BLaER1 treated with 17β-estradiol and CSF1 and Interleukin-3, amounts not matched to agents 10 nM and 100 nM (cell line): ENCODE data around the gene NYAP1.

Experiments
- H3K27ac ChIP-seq, 11 experiments: shearing (Covaris generic); formaldehyde crosslinking; 2 replicates each; pipeline ENCODE4 v1.8.1; 2022
- H3K27me3 ChIP-seq, 11 experiments: shearing (Covaris generic); formaldehyde crosslinking; 2 replicates each; pipeline ENCODE4 v1.8.1; 2022
- H3K36me3 ChIP-seq, 11 experiments: shearing (Covaris generic); formaldehyde crosslinking; 2 replicates each; pipeline ENCODE4 v1.8.1; 2022
- H3K4me1 ChIP-seq, 10 experiments: shearing (Covaris generic); formaldehyde crosslinking; 2 replicates each; pipeline ENCODE4 v1.8.1; 2022
- H3K4me2 ChIP-seq, 11 experiments: shearing (Covaris generic); formaldehyde crosslinking; 2 replicates each; pipeline ENCODE4 v1.8.1; 2022
- H3K4me3 ChIP-seq, 10 experiments: shearing (Covaris generic); formaldehyde crosslinking; 2 replicates each; pipeline ENCODE4 v1.8.1; 2022
- H3K9ac ChIP-seq, 11 experiments: shearing (Covaris generic); formaldehyde crosslinking; 2 replicates each; pipeline ENCODE4 v1.8.1; 2022
- H3K9me3 ChIP-seq, 11 experiments: shearing (Covaris generic); formaldehyde crosslinking; replicated peaks in 1 of 11; 2 replicates each; pipeline ENCODE4 v1.8.1; 2022
- H4K20me1 ChIP-seq, 11 experiments: shearing (Covaris generic); formaldehyde crosslinking; 2 replicates each; pipeline ENCODE4 v1.8.1; 2022
- Cebpa-rat ChIP-seq, 11 experiments: shearing (Covaris generic); IDR thresholded peaks; 2 replicates each; pipeline ENCODE4 v1.8.1; 2022

Gene NYAP1

GRCh38 chr7:100543586-100543985 lies 59.9 kb downstream of the NYAP1 start:
- Histone ChIP-seq H3K9me3 (no peaks in the 10 kb centered on the region), H3K4me2 (no peak overlapping the region), H3K9ac (no peak overlapping the region), H3K27ac (no peak overlapping the region), H4K20me1 (no peaks in the 10 kb centered on the region; a peak in 1 of 22 replicates), H3K4me1 (peaks cover 46 to 61% (median 53%) of the 10 kb centered on the region in 10 experiments), H3K4me3 (no peak overlapping the region), H3K27me3 (no peaks in the 10 kb centered on the region), H3K36me3 (no peaks in the 10 kb centered on the region; a peak in 2 of 22 replicates)
- TF ChIP-seq Cebpa-rat (IDR thresholded peaks at IDR 0.05), result no peak

DNA sequence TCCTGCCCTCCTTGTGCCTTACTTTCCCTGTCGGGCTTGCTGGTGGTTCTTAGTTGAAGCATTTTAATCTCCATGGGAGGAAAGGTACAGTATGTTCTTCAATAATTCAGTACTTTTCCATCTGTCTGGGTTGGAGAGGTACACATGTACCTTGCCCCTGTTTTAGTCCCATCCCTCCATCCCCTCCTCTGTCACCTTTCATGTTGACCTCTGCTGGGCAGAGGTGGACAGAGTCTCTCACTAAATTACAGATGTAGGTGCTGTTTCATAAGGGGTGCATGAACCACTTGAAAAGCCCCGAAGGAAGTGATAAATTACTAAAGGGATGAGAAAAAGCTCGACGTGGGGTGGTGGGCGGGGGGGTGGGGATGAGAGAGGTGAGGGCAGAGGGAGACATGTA lies 60.7 kb downstream of the NYAP1 start:
- peak overlapping the region in 1 of 11 experiments; percentile 80; a peak in 1 of 22 replicates for H3K4me2 ChIP-seq
- H3K27me3 ChIP-seq, result no peaks in the 10 kb centered on the region
- no peak for TF ChIP-seq Cebpa-rat (IDR thresholded peaks at IDR 0.05)
- H3K4me1 ChIP-seq, result peaks cover 54 to 69% (median 61%) of the 10 kb centered on the region in 10 experiments
- H3K9ac ChIP-seq, result no peak overlapping the region
- H3K27ac ChIP-seq, result no peak overlapping the region
- no peaks in the 10 kb centered on the region for H3K9me3 ChIP-seq
- H4K20me1 ChIP-seq, result no peaks in the 10 kb centered on the region; a peak in 1 of 22 replicates
- no peak overlapping the region for H3K4me3 ChIP-seq
- peaks cover 0 to 7% (median under 1%) of the 10 kb centered on the region in 11 experiments; a peak in 7 of 22 replicates for H3K36me3 ChIP-seq
